Osteoblast (primary cell): ENCODE data around the gene REPS1. TPM values are rescaled to one million over a fixed set of nuclear protein-coding genes. Genes with fewer than 3 reads are reported as not detected.
A peak's percentile ranks its signal among the peaks of the same experiment; 100 is the strongest.

Experiments
- DNase-seq: peaks from one replicate; pipeline ENCODE4 v3.0.0; 2011; ENCODE audit warnings: low spot score, mixed read lengths; ENCODE audit not compliant: insufficient read length; ENCODE audit errors: missing footprints
- H2AFZ ChIP-seq: 2 replicates; pipeline ENCODE4 v1.6.0; 2011; ENCODE audit warnings: mild to moderate bottlenecking, low read length
- H3K27ac ChIP-seq: 2 replicates; pipeline ENCODE4 v1.5.1; 2011; ENCODE audit warnings: mild to moderate bottlenecking, low read depth, low read length, moderate library complexity
- H3K27me3 ChIP-seq: 2 replicates; pipeline ENCODE4 v1.6.0; 2012; ENCODE audit warnings: mild to moderate bottlenecking, control low read depth, inconsistent platforms, low read length, moderate library complexity; ENCODE audit not compliant: insufficient read depth
- H3K36me3 ChIP-seq: 2 replicates; pipeline ENCODE4 v1.5.1; 2011; ENCODE audit warnings: mild to moderate bottlenecking, low read length, control low read depth, moderate library complexity; ENCODE audit not compliant: insufficient read depth
- H3K4me1 ChIP-seq: 2 replicates; pipeline ENCODE4 v1.5.1; 2011; ENCODE audit warnings: mild to moderate bottlenecking, low read length, control low read depth, moderate library complexity; ENCODE audit not compliant: insufficient read depth
- H3K4me2 ChIP-seq: 2 replicates; pipeline ENCODE4 v1.6.0; 2011; ENCODE audit warnings: mild to moderate bottlenecking, low read length; ENCODE audit not compliant: insufficient read depth
- H3K4me3 ChIP-seq: fragments of 200-600 bp; sonication (generic); 3 replicates; pipeline ENCODE4 v1.5.1; 2012; ENCODE audit warnings: mild to moderate bottlenecking, low read length, inconsistent platforms; ENCODE audit not compliant: insufficient read depth
- H3K79me2 ChIP-seq: 2 replicates; pipeline ENCODE4 v1.6.0; 2012; ENCODE audit warnings: mild to moderate bottlenecking, low read length, control low read depth, inconsistent platforms; ENCODE audit not compliant: insufficient read depth
- H3K9me3 ChIP-seq: 2 replicates; pipeline ENCODE4 v1.5.1; 2011; ENCODE audit warnings: low read depth, low read length, control low read depth
- H4K20me1 ChIP-seq: 2 replicates; pipeline ENCODE4 v1.6.0; 2012; ENCODE audit warnings: mild to moderate bottlenecking, low read length, control low read depth; ENCODE audit not compliant: insufficient read depth
- total RNA-seq: library from RNA; depleted of rRNA; stranded (reverse); fragments of >200 nt; gene quantifications from 2 replicates; pipeline ENCODE4 v1.2.3, GENCODE V29; 2012
- TF ChIP-seq, protein P1 (sequence below): IDR thresholded peaks from 2 replicates; pipeline ENCODE4 v1.5.1; 2011; ENCODE audit warnings: mild to moderate bottlenecking, low read depth, low read length, moderate library complexity; ENCODE audit errors: extremely low read depth

Gene REPS1
- total RNA-seq, 1 donor = 43.1 TPM

DNA sequence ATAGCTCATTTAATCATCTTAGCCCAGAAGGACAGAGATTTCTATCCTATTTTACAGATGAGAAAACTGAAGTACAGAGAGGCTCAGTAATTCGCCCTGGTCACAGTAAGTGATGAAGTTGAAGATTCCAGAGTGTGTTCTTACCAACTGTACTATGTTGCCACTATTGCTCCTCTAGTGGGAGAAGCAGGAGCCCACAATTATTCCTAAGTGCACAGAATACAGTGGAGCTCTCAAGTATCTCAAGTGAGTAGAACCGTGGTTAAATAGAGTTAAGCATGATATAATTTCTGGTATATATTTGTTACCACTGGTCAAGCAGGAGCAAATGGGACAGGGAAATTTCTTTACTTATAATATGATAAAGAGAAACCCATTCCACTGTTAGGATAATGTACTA, 22.1 kb downstream of the REPS1 start:
- Histone ChIP-seq H2AFZ (no peak overlapping the region), H3K4me3 (no peak overlapping the region), H3K4me2 (no peak overlapping the region), H3K79me2 (peaks cover 85% of the 10 kb centered on the region), H3K36me3 (no peaks in the 10 kb centered on the region), H3K4me1 (peaks cover 20% of the 10 kb centered on the region), H4K20me1 (no peaks in the 10 kb centered on the region), H3K27me3 (no peaks in the 10 kb centered on the region), H3K27ac (no peak overlapping the region), H3K9me3 (no peaks in the 10 kb centered on the region)
- TF ChIP-seq, protein P1, sequence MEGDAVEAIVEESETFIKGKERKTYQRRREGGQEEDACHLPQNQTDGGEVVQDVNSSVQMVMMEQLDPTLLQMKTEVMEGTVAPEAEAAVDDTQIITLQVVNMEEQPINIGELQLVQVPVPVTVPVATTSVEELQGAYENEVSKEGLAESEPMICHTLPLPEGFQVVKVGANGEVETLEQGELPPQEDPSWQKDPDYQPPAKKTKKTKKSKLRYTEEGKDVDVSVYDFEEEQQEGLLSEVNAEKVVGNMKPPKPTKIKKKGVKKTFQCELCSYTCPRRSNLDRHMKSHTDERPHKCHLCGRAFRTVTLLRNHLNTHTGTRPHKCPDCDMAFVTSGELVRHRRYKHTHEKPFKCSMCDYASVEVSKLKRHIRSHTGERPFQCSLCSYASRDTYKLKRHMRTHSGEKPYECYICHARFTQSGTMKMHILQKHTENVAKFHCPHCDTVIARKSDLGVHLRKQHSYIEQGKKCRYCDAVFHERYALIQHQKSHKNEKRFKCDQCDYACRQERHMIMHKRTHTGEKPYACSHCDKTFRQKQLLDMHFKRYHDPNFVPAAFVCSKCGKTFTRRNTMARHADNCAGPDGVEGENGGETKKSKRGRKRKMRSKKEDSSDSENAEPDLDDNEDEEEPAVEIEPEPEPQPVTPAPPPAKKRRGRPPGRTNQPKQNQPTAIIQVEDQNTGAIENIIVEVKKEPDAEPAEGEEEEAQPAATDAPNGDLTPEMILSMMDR = no peak
- DNase-seq = no peak

DNA sequence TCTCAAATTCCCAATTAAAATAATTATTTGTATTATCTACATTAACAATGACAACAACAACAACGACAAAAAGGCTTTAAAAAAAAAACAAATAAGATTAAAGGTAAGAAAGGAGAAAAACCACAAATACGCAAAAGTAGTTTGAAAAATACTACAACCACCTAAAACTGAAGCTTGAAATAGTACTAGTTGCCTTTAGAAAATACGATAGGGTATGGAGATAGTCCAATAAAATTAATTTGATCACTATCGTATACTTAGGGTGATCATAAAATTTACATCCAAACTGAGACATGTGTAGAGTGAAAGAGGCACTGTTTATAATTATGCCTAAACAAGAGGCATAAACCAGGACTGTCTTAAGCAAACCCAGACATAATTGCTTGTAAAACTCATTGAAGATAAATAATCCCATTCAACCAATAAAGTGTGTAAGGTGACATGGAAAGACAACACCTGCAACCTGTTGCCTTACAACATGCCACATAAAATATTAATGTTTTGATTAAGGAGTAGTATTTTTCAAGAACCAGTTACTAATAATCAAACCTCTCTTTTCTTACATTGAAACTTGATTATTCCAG, 22.7 kb downstream of the REPS1 start:
- TF ChIP-seq, protein P1 = no peak
- Histone ChIP-seq H3K27me3 (no peaks in the 10 kb centered on the region), H3K9me3 (no peaks in the 10 kb centered on the region), H3K79me2 (peaks cover 91% of the 10 kb centered on the region), H3K36me3 (no peaks in the 10 kb centered on the region), H4K20me1 (no peaks in the 10 kb centered on the region), H3K4me2 (no peak overlapping the region), H3K4me3 (no peak overlapping the region), H3K27ac (no peak overlapping the region), H3K4me1 (peaks cover 14% of the 10 kb centered on the region), H2AFZ (no peak overlapping the region)
- no peak for DNase-seq

DNA sequence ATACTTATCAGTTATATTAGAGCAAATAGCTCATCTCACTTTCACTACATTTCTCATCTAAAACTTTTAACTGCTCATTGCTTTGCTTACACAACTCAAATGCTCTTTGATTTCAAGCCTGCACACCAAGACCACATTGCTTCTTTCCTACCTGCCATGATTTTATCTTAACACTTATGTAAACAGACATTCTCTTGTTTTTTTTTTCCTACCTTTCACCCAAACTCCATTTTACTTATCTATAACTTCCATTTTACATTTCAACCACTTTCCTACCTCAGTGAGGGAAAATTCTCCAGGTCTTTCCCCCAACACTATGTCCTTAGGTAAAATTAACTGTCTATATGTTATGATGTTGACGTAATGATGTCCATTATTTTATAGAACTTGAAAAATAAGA, 24.0 kb downstream of the REPS1 start:
- no peak for DNase-seq
- Histone ChIP-seq H3K79me2 (peaks cover 92% of the 10 kb centered on the region), H3K36me3 (no peaks in the 10 kb centered on the region), H3K4me2 (peak overlapping the region; percentile 69), H2AFZ (peak overlapping the region; percentile 66), H3K27me3 (no peaks in the 10 kb centered on the region), H3K4me3 (no peak overlapping the region), H3K27ac (peak overlapping the region; percentile 60), H3K4me1 (peaks cover 8% of the 10 kb centered on the region), H3K9me3 (no peaks in the 10 kb centered on the region), H4K20me1 (no peaks in the 10 kb centered on the region)
- TF ChIP-seq, protein P1 = no peak

DNA sequence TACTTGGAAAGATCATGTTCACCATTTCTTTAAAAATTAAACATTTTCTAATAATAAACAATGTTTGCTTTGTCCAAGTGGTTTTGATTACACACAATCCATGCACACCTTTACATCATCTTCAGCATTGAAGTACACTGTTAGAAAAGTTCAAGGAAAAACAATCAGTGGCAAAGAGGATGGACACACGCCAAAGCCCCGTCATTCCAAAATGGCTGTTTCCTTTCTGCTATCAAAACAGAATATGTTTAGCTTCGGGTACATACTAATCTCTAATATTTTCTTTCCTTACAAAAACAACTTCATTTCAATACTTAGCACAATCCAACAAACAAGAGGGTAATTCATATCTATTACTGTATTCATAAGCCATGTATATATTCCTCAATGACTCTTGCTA, 24.5 kb downstream of the REPS1 start:
- H3K4me1 ChIP-seq = peaks cover 8% of the 10 kb centered on the region
- H3K4me3 ChIP-seq = no peak overlapping the region
- H3K9me3 ChIP-seq = no peaks in the 10 kb centered on the region
- no peaks in the 10 kb centered on the region for H4K20me1 ChIP-seq
- peak overlapping the region; percentile 69 for H3K4me2 ChIP-seq
- no peaks in the 10 kb centered on the region for H3K36me3 ChIP-seq
- peak overlapping the region; percentile 66 for H2AFZ ChIP-seq
- H3K27ac ChIP-seq = peak overlapping the region; percentile 60
- DNase-seq = no peak
- H3K79me2 ChIP-seq = peaks cover 92% of the 10 kb centered on the region
- no peaks in the 10 kb centered on the region for H3K27me3 ChIP-seq
- TF ChIP-seq, protein P1 = no peak
